NCI-H2029 (cell line): ENCODE measurements around the gene ZC3H14.

Experiments used
- DNase-seq: peaks from one replicate; lab custom pipeline; 2025; lab: John Stamatoyannopoulos, UW

Gene ZC3H14

GRCh38 chr14:88551980-88552431, 10.8 kb upstream of the ZC3H14 start:
- DNase-seq, result no peak

- no peak for DNase-seq
Measured at GRCh38 chr14:88552876-88553275, 10.0 kb upstream of the ZC3H14 start.

GRCh38 chr14:88553886-88554456, 8.9 kb upstream of the ZC3H14 start:
- DNase-seq, result no peak

- DNase-seq, result no peak
Measured at GRCh38 chr14:88554457-88555286, 8.2 kb upstream of the ZC3H14 start, which contains the start of gene PTPN21. Gene PTPN21 (minus strand): TSS chr14:88555007. CDS start chr14:88550417, 4,590 bp downstream.

GRCh38 chr14:88556581-88556980, 6.3 kb upstream of the ZC3H14 start:
- no peak for DNase-seq

GRCh38 chr14:88559852-88560251, 3.0 kb upstream of the ZC3H14 start:
- DNase-seq, result no peak

GRCh38 chr14:88562532-88562830, 356 bp upstream of the ZC3H14 start:
- DNase-seq, result no peak

GRCh38 chr14:88563845-88564244, 1.0 kb downstream of the ZC3H14 start:
- no peak for DNase-seq

- no peak for DNase-seq
Measured at GRCh38 chr14:88565427-88565826, 2.6 kb downstream of the ZC3H14 start.

GRCh38 chr14:88568196-88568595, 5.4 kb downstream of the ZC3H14 start:
- no peak for DNase-seq

GRCh38 chr14:88572117-88572516, 9.3 kb downstream of the ZC3H14 start:
- DNase-seq, result no peak

- DNase-seq, result no peak
Measured at GRCh38 chr14:88576222-88576621, 13.4 kb downstream of the ZC3H14 start.

- DNase-seq, result no peak
Measured at GRCh38 chr14:88584451-88584850, 21.6 kb downstream of the ZC3H14 start.

- no peak for DNase-seq
Measured at GRCh38 chr14:88588081-88588480, 25.2 kb downstream of the ZC3H14 start.

GRCh38 chr14:88590173-88590572, 27.3 kb downstream of the ZC3H14 start:
- no peak for DNase-seq

- DNase-seq, result no peak
Measured at GRCh38 chr14:88592031-88592430, 29.2 kb downstream of the ZC3H14 start.

GRCh38 chr14:88597038-88597437, 34.2 kb downstream of the ZC3H14 start:
- DNase-seq, result no peak

- DNase-seq, result no peak
Measured at GRCh38 chr14:88597601-88598000, 34.8 kb downstream of the ZC3H14 start.

- no peak for DNase-seq
Measured at GRCh38 chr14:88598097-88598675, 35.3 kb downstream of the ZC3H14 start.

GRCh38 chr14:88599326-88599725, 36.5 kb downstream of the ZC3H14 start:
- no peak for DNase-seq

GRCh38 chr14:88599761-88600439, 37.1 kb downstream of the ZC3H14 start:
- DNase-seq, result no peak

GRCh38 chr14:88604212-88604611, 41.4 kb downstream of the ZC3H14 start:
- DNase-seq, result no peak

GRCh38 chr14:88605594-88605993, 42.8 kb downstream of the ZC3H14 start:
- DNase-seq, result no peak
